ENCODE data around the gene NUP210. TPM values are rescaled to one million over a fixed set of nuclear protein-coding genes. Genes with fewer than 3 reads are reported as not detected.

NUP210 gene
- total and polyA plus RNA-seq, 2 of the 13 experiments (the other 11 are each of a cell fraction or from before 2014, with no cell fraction given), result 31.6 to 35.2 TPM

GRCh38 chr3:13420045-13420830, at the start of gene NUP210 (continued):
- TF ChIP-seq, protein P1, sequence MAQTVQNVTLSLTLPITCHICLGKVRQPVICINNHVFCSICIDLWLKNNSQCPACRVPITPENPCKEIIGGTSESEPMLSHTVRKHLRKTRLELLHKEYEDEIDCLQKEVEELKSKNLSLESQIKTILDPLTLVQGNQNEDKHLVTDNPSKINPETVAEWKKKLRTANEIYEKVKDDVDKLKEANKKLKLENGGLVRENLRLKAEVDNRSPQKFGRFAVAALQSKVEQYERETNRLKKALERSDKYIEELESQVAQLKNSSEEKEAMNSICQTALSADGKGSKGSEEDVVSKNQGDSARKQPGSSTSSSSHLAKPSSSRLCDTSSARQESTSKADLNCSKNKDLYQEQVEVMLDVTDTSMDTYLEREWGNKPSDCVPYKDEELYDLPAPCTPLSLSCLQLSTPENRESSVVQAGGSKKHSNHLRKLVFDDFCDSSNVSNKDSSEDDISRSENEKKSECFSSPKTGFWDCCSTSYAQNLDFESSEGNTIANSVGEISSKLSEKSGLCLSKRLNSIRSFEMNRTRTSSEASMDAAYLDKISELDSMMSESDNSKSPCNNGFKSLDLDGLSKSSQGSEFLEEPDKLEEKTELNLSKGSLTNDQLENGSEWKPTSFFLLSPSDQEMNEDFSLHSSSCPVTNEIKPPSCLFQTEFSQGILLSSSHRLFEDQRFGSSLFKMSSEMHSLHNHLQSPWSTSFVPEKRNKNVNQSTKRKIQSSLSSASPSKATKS (CRISPR knock-in tag; IDR thresholded peaks at IDR 0.05), result no peak
- TF ChIP-seq MBD4 (IDR thresholded peaks at IDR 0.05; ENCODE audit: borderline replicate concordance, low read length), result no peak
- TF ChIP-seq, protein P2, sequence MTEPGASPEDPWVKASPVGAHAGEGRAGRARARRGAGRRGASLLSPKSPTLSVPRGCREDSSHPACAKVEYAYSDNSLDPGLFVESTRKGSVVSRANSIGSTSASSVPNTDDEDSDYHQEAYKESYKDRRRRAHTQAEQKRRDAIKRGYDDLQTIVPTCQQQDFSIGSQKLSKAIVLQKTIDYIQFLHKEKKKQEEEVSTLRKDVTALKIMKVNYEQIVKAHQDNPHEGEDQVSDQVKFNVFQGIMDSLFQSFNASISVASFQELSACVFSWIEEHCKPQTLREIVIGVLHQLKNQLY (CRISPR knock-in tag; IDR thresholded peaks at IDR 0.05), result no peak
- TF ChIP-seq TBX2 (CRISPR knock-in tag; IDR thresholded peaks at IDR 0.05; ENCODE audit: borderline replicate concordance), result no peak; the same call in 1 of the 2 replicates
- TF ChIP-seq SNAPC5 (CRISPR knock-in tag; IDR thresholded peaks at IDR 0.05; ENCODE audit: borderline replicate concordance), result no peak
- peak; percentile 62 for TF ChIP-seq ZNF574 (CRISPR knock-in tag; IDR thresholded peaks at IDR 0.05)
- no peak for TF ChIP-seq JUND (CRISPR knock-in tag; IDR thresholded peaks at IDR 0.05)
- TF ChIP-seq ZNF225 (CRISPR knock-in tag; IDR thresholded peaks at IDR 0.05), result no peak
- TF ChIP-seq POGZ (CRISPR knock-in tag; IDR thresholded peaks at IDR 0.05), result no peak
- TF ChIP-seq TCF7 (IDR thresholded peaks at IDR 0.05; ENCODE audit: low read depth), result no peak
- no peak for TF ChIP-seq TRAFD1 (CRISPR knock-in tag; IDR thresholded peaks at IDR 0.05; ENCODE audit: borderline replicate concordance)
- no peak for TF ChIP-seq ZNF329 (CRISPR knock-in tag; IDR thresholded peaks at IDR 0.05; ENCODE audit: low read depth)
- TF ChIP-seq AGO1 (IDR thresholded peaks at IDR 0.05; ENCODE audit: low read depth, low read length, poor library complexity, severe bottlenecking), result peak; percentile 4
- no peak for TF ChIP-seq ZNF292 (CRISPR knock-in tag; IDR thresholded peaks at IDR 0.05; ENCODE audit: borderline replicate concordance, low read depth)
- no peak for TF ChIP-seq ZNF572 (CRISPR knock-in tag; IDR thresholded peaks at IDR 0.05)
- no peak for TF ChIP-seq ZNF672 (CRISPR knock-in tag; IDR thresholded peaks at IDR 0.05)
- no peak for TF ChIP-seq ZNF496 (CRISPR knock-in tag; IDR thresholded peaks at IDR 0.05; ENCODE audit: insufficient replicate concordance)
- TF ChIP-seq TRIM24 (CRISPR knock-in tag; IDR thresholded peaks at IDR 0.05), result no peak
- TF ChIP-seq HNRNPH1 (optimal IDR thresholded peaks at IDR 0.05; ENCODE audit: low read depth, low read length), result no peak
- no peak for TF ChIP-seq ZNF619 (CRISPR knock-in tag; IDR thresholded peaks at IDR 0.05)
- no peak for TF ChIP-seq NCOA1 (CRISPR knock-in tag; IDR thresholded peaks at IDR 0.05)
- no peak for TF ChIP-seq ONECUT2 (CRISPR knock-in tag; IDR thresholded peaks at IDR 0.05)

Measured in HepG2 (cell line).